ENCODE measurements around the gene COQ2. TPM values are rescaled to one million over a fixed set of nuclear protein-coding genes. Genes with fewer than 3 reads are reported as not detected.

The COQ2 gene
- total and polyA plus RNA-seq, 2 experiments from 2014 or later, result 9.5 to 19.1 TPM

DNA sequence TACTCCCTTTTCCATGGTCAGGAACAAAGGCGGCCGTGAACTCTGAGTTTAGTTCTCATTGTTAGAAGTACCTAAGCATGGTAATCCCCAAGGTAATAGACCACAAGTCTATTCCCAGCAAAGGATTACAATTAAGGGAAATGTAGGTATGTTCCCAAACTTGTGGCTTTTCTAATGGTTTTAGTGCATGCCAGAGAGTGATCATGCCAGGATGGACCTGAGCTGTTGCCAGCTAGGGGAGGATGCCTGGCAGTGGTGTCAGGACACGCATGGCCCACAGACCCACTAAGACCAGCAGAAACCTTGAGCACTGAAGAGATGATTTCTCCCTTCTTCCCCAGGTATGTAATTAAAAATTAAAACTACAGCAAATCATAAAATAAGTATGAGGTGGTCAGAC lies 60.8 kb downstream of the COQ2 start:
- Histone ChIP-seq H2AFZ (no peak overlapping the region), H4K20me1 (ENCODE audit: insufficient read depth) (no peaks in the 10 kb centered on the region), H3K36me3 (ENCODE audit: low read depth) (no peaks in the 10 kb centered on the region), H3K27me3 (replicated peaks; ENCODE audit: insufficient read depth) (no peaks in the 10 kb centered on the region), H3K9ac (no peak overlapping the region), H3K9me2 (ENCODE audit: insufficient read depth) (no peaks in the 10 kb centered on the region), H3K79me2 (ENCODE audit: insufficient read depth) (no peaks in the 10 kb centered on the region), H3K4me2 (ENCODE audit: unreplicated experiment) (no peak overlapping the region), H3K9me3 (ENCODE audit: low read depth) (no peaks in the 10 kb centered on the region), H3K4me1 (ENCODE audit: insufficient read depth) (peaks cover 11% of the 10 kb centered on the region), H3K27ac (no peak overlapping the region), H3F3A (ENCODE audit: insufficient read depth) (no peaks in the 10 kb centered on the region), H3K4me3 (no peak overlapping the region)
- no peak for DNase-seq
- TF ChIP-seq EZH2 (IDR thresholded peaks at IDR 0.05; ENCODE audit: insufficient read depth, poor library complexity, severe bottlenecking) (no peak), EZH2phosphoT487 (IDR thresholded peaks at IDR 0.05; ENCODE audit: insufficient read depth, low read depth) (no peak)
- WGBS, 2 experiments (ENCODE audit: low coverage in 1 of 2, low lambda C conversion rate in 2 of 2, missing lambda C conversion rate in 2 of 2), result 84 to 88% methylated on average over 3 of the region's 3 CpGs
- in situ Hi-C loops (cut with MboI), result no loop called here

- no peak for TF ChIP-seq EZH2 (IDR thresholded peaks at IDR 0.05; ENCODE audit: insufficient read depth, poor library complexity, severe bottlenecking)
- in situ Hi-C loops (cut with MboI), result no loop called here
- peaks cover 11% of the 10 kb centered on the region for H3K4me1 ChIP-seq (ENCODE audit: insufficient read depth)
- DNase-seq, result no peak
- 80 to 89% methylated on average over 6 of the region's 6 CpGs for WGBS, 2 experiments (ENCODE audit: low coverage in 1 of 2, low lambda C conversion rate in 2 of 2, missing lambda C conversion rate in 2 of 2)
- H3K9me2 ChIP-seq (ENCODE audit: insufficient read depth), result no peaks in the 10 kb centered on the region
- H3K27me3 ChIP-seq (replicated peaks; ENCODE audit: insufficient read depth), result no peaks in the 10 kb centered on the region
- no peak overlapping the region for H3K9ac ChIP-seq
- H3K4me2 ChIP-seq (ENCODE audit: unreplicated experiment), result no peak overlapping the region
- no peak overlapping the region for H3K4me3 ChIP-seq
- no peaks in the 10 kb centered on the region for H3K9me3 ChIP-seq (ENCODE audit: low read depth)
- H4K20me1 ChIP-seq (ENCODE audit: insufficient read depth), result no peaks in the 10 kb centered on the region
- H3F3A ChIP-seq (ENCODE audit: insufficient read depth), result no peaks in the 10 kb centered on the region
- H3K27ac ChIP-seq, result no peak overlapping the region
- no peaks in the 10 kb centered on the region for H3K79me2 ChIP-seq (ENCODE audit: insufficient read depth)
- no peak overlapping the region for H2AFZ ChIP-seq
- no peaks in the 10 kb centered on the region for H3K36me3 ChIP-seq (ENCODE audit: low read depth)
Measured at GRCh38 chr4:83221897-83222441, 62.6 kb downstream of the COQ2 start.

GRCh38 chr4:83219344-83220331 lies 65.0 kb downstream of the COQ2 start:
- H3K9me3 ChIP-seq (ENCODE audit: low read depth), result no peaks in the 10 kb centered on the region
- H3K4me1 ChIP-seq (ENCODE audit: insufficient read depth), result peaks cover 11% of the 10 kb centered on the region
- no peak overlapping the region for H3K27ac ChIP-seq
- H3K27me3 ChIP-seq (replicated peaks; ENCODE audit: insufficient read depth), result no peaks in the 10 kb centered on the region
- WGBS, 2 experiments (ENCODE audit: low coverage in 1 of 2, low lambda C conversion rate in 2 of 2, missing lambda C conversion rate in 2 of 2), result 16 to 17% methylated on average over 16 of the region's 16 CpGs
- peak; percentile 31 for DNase-seq
- no peaks in the 10 kb centered on the region for H3F3A ChIP-seq (ENCODE audit: insufficient read depth)
- in situ Hi-C loops (cut with MboI), result no loop called here
- H3K79me2 ChIP-seq (ENCODE audit: insufficient read depth), result no peaks in the 10 kb centered on the region
- peak overlapping the region; percentile 43; the same call in 1 of the 2 replicates for H3K4me3 ChIP-seq
- no peaks in the 10 kb centered on the region for H4K20me1 ChIP-seq (ENCODE audit: insufficient read depth)
- H2AFZ ChIP-seq, result peak overlapping the region; percentile 76
- H3K9me2 ChIP-seq (ENCODE audit: insufficient read depth), result no peaks in the 10 kb centered on the region
- peak overlapping the region; percentile 51 for H3K4me2 ChIP-seq (ENCODE audit: unreplicated experiment)
- no peaks in the 10 kb centered on the region for H3K36me3 ChIP-seq (ENCODE audit: low read depth)
- H3K9ac ChIP-seq, result peak overlapping the region; percentile 4; the same call in 1 of the 2 replicates
- no peak for TF ChIP-seq EZH2phosphoT487 (IDR thresholded peaks at IDR 0.05; ENCODE audit: insufficient read depth, low read depth)

- no peaks in the 10 kb centered on the region for H3F3A ChIP-seq (ENCODE audit: insufficient read depth)
- H4K20me1 ChIP-seq (ENCODE audit: insufficient read depth), result no peaks in the 10 kb centered on the region
- no peaks in the 10 kb centered on the region for H3K36me3 ChIP-seq (ENCODE audit: low read depth)
- H3K4me1 ChIP-seq (ENCODE audit: insufficient read depth), result peaks cover 11% of the 10 kb centered on the region
- peak overlapping the region; percentile 48; the same call in 1 of the 2 replicates for H2AFZ ChIP-seq
- no peaks in the 10 kb centered on the region for H3K27me3 ChIP-seq (replicated peaks; ENCODE audit: insufficient read depth)
- DNase-seq, result no peak
- in situ Hi-C loops (cut with MboI), result no loop called here
- H3K4me2 ChIP-seq (ENCODE audit: unreplicated experiment), result no peak overlapping the region
- TF ChIP-seq EZH2phosphoT487 (IDR thresholded peaks at IDR 0.05; ENCODE audit: insufficient read depth, low read depth) (no peak), EZH2 (IDR thresholded peaks at IDR 0.05; ENCODE audit: insufficient read depth, poor library complexity, severe bottlenecking) (no peak)
- H3K4me3 ChIP-seq, result no peak overlapping the region
- no peaks in the 10 kb centered on the region for H3K79me2 ChIP-seq (ENCODE audit: insufficient read depth)
- H3K27ac ChIP-seq, result no peak overlapping the region
- no peaks in the 10 kb centered on the region for H3K9me2 ChIP-seq (ENCODE audit: insufficient read depth)
- no peaks in the 10 kb centered on the region for H3K9me3 ChIP-seq (ENCODE audit: low read depth)
- no peak overlapping the region for H3K9ac ChIP-seq
- WGBS, 2 experiments (ENCODE audit: low coverage in 1 of 2, low lambda C conversion rate in 2 of 2, missing lambda C conversion rate in 2 of 2), result 95% methylated on average over 8 of the region's 8 CpGs
Measured at GRCh38 chr4:83217721-83218522, 66.7 kb downstream of the COQ2 start.
